Ovary (tissue), 9 donors: Measurements from ENCODE around the gene LGR4. TPM values are rescaled to one million over a fixed set of nuclear protein-coding genes. Genes with fewer than 3 reads are reported as not detected.
A peak's percentile ranks its signal among the peaks of the same experiment; 100 is the strongest.

Experiments used
- DNase-seq, 5 donors: peaks; one replicate each; pipeline ENCODE4 v3.0.0-alpha.2; 2019 to 2020
- H3K27ac ChIP-seq, 2 donors: fragments of 200-600 bp; one replicate each; pipeline versions ENCODE4 v1.5.1 to v1.8.0; 2019 to 2022
- H3K27me3 ChIP-seq: fragments of 200-600 bp; one replicate; pipeline ENCODE4 v1.8.0; 2022
- H3K36me3 ChIP-seq: fragments of 200-600 bp; sonication (generic); one replicate; pipeline ENCODE4 v1.5.1; 2019
- H3K4me1 ChIP-seq: one replicate; pipeline ENCODE4 v1.8.1; 2013; ENCODE audit warnings: mild to moderate bottlenecking, moderate library complexity; ENCODE audit not compliant: insufficient read depth
- H3K4me3 ChIP-seq: fragments of 200-600 bp; sonication (generic); one replicate; pipeline ENCODE4 v1.5.1; 2017
- H3K9me3 ChIP-seq, 2 donors: fragments of 200-600 bp in 1 of 2; sonication (generic) in 1 of 2; one replicate each; pipeline versions ENCODE4 v1.5.1 to v1.8.1; 2013 to 2019; ENCODE audit warnings: mild to moderate bottlenecking in 1 of 2, moderate library complexity in 1 of 2
- CTCF ChIP-seq, 3 donors: fragments of 450-650 bp in 2 of 3; fragments of 200-600 bp in 1 of 3; IDR thresholded peaks; one replicate each; pipeline versions ENCODE4 v1.5.1 to v1.8.0; 2016 to 2022; ENCODE audit warnings: antibody characterized with exemption in 3 of 3, mild to moderate bottlenecking in 1 of 3
- EP300 ChIP-seq: sonication (generic); formaldehyde crosslinking; IDR thresholded peaks from one replicate; pipeline ENCODE4 v1.6.1; 2017; ENCODE audit warnings: antibody characterized with exemption
- POLR2A ChIP-seq: fragments of 450-650 bp; IDR thresholded peaks from one replicate; pipeline ENCODE4 v1.6.1; 2017; ENCODE audit warnings: antibody characterized with exemption, mild to moderate bottlenecking, moderate library complexity
- WGBS, 3 donors: extraction: QIAGEN DNeasy Blood & Tissue Kit in 1 of 3; methylation state at CpG; one replicate each; pipeline versions ENCODE4 v1.1.5 to v1.1.7; 2013 to 2017; 5-methylcytosine and 5-hydroxymethylcytosine counted together
- intact Hi-C, 4 donors: fragments of 100-400 bp; cut with DNase I; formaldehyde crosslinking; loops; one replicate each; pipeline versions ENCODE4 v1.11.0 to v1.15.1; 2022 to 2023
- polyA plus RNA-seq, 2 donors: library from polyadenylated mRNA; stranded (reverse); fragments of 200-250 nt in 1 of 2; fragments of 350-450 nt in 1 of 2; fragmentation: Illumina TruSeq in 1 of 2; extraction: RNeasy Lipid Tissue Mini Kit (QIAGEN cat#74804) in 1 of 2; gene quantifications; one replicate each; pipeline ENCODE4 v1.2.3, GENCODE V29; 2013 to 2014
- total RNA-seq, 7 donors: library from RNA; depleted of rRNA in 2 of 7; stranded (reverse); fragments of >200 nt in 2 of 7; fragmentation: NEBNext Ultra II Directional in 3 of 7; extraction: Animal tissue kit (Norgen Biotek cat#: 25700) in 3 of 7; gene quantifications; one replicate each; pipeline versions ENCODE4 v1.1.0 to v1.2.4, GENCODE V29; 2016 to 2023
- donor health status: DM: no; HTN: no; CAD: no; lungs with moderate emphysema.
- donor health status: DM: no; HTN: no; CAD: no.
- donor health status: Bipolar disorder and iron deficiency.
- donor health status: DM: yes; HTN: yes; CAD: no.
- donor health status: DM: no; HTN: no; CAD: no.
- donor health status: DM: yes; HTN: yes; CAD: no.

Gene LGR4
- total and polyA plus RNA-seq, 9 donors: 15.3 to 51.1 (median 32.3) TPM

- H3K4me3 ChIP-seq: no peak overlapping the region
- no peak for DNase-seq
- no peaks in the 10 kb centered on the region for H3K27me3 ChIP-seq
- no peaks in the 10 kb centered on the region for H3K36me3 ChIP-seq
- intact Hi-C loops: loop anchor here in 2 of 4 donors (10.0 kb wide), 1 partner anchor 80 kb away; the partner anchor contains the start of gene LGR4 (in 2 of the 2)
- no peaks in the 10 kb centered on the region for H3K9me3 ChIP-seq
- no peak for TF ChIP-seq CTCF (IDR thresholded peaks at IDR 0.05)
- TF ChIP-seq POLR2A: no peak
- TF ChIP-seq EP300: no peak
- peak overlapping the region in 1 of 2 donors; percentile 57 for H3K27ac ChIP-seq
- WGBS, 3 donors: 52 to 60% (median 55%) methylated on average over 4 of the region's 4 CpGs
- H3K4me1 ChIP-seq: peaks cover 16% of the 10 kb centered on the region
Measured at GRCh38 chr11:27394781-27395228, 77.8 kb downstream of the LGR4 start.

GRCh38 chr11:27392278-27393114 lies 80.1 kb downstream of the LGR4 start:
- peak overlapping the region in 1 of 2 donors; percentile 73 for H3K27ac ChIP-seq
- no peak overlapping the region for H3K4me3 ChIP-seq
- no peak for TF ChIP-seq POLR2A
- intact Hi-C loops: loop anchor here in 2 of 4 donors (10.0 kb wide), 1 partner anchor 82 kb away; the partner anchor contains the start of gene LGR4 (in 2 of the 2)
- no peaks in the 10 kb centered on the region for H3K27me3 ChIP-seq
- WGBS, 3 donors: 9 to 21% (median 18%) methylated on average over 4 of the region's 4 CpGs
- H3K9me3 ChIP-seq: no peaks in the 10 kb centered on the region
- H3K36me3 ChIP-seq: no peaks in the 10 kb centered on the region
- peaks cover 16% of the 10 kb centered on the region for H3K4me1 ChIP-seq
- no peak for DNase-seq

- Histone ChIP-seq H3K36me3 (no peaks in the 10 kb centered on the region), H3K4me3 (no peak overlapping the region), H3K4me1 (peaks cover 11% of the 10 kb centered on the region), H3K27ac (peak overlapping the region in 1 of 2 donors; percentile 73), H3K27me3 (no peaks in the 10 kb centered on the region), H3K9me3 (no peaks in the 10 kb centered on the region)
- intact Hi-C loops: loop anchor here in 2 of 4 donors (10.0 kb wide), 1 partner anchor 83 kb away; the partner anchor contains the start of gene LGR4 (in 2 of the 2)
- DNase-seq: no peak
- 78 to 82% (median 81%) methylated on average over 5 of the region's 5 CpGs for WGBS, 3 donors
- no peak for TF ChIP-seq CTCF (IDR thresholded peaks at IDR 0.05)
- no peak for TF ChIP-seq POLR2A
- no peak for TF ChIP-seq EP300
Measured at GRCh38 chr11:27391331-27392015, 81.1 kb downstream of the LGR4 start.

GRCh38 chr11:27390318-27391295 lies 82.0 kb downstream of the LGR4 start:
- Histone ChIP-seq H3K4me1 (peaks cover 11% of the 10 kb centered on the region), H3K4me3 (no peak overlapping the region), H3K27ac (peak overlapping the region in 1 of 2 donors; percentile 73), H3K36me3 (no peaks in the 10 kb centered on the region), H3K9me3 (no peaks in the 10 kb centered on the region), H3K27me3 (no peaks in the 10 kb centered on the region)
- intact Hi-C loops: loop anchor here in 2 of 4 donors (10.0 kb wide), 1 partner anchor 84 kb away; the partner anchor contains the start of gene LGR4 (in 2 of the 2)
- no peak for DNase-seq
- WGBS, 3 donors: 55 to 73% (median 65%) methylated on average over 6 of the region's 6 CpGs
- TF ChIP-seq CTCF (IDR thresholded peaks at IDR 0.05): no peak
- no peak for TF ChIP-seq EP300
- no peak for TF ChIP-seq POLR2A
